Activated CD8-positive, alpha-beta T cell treated with anti-CD3 and anti-CD28 coated beads for 36 hours (primary cell): ENCODE data around the gene CD81. TPM values are rescaled to one million over a fixed set of nuclear protein-coding genes. Genes with fewer than 3 reads are reported as not detected.

ENCODE experiments used
- ATAC-seq: fragments of 200-7000 bp; cut with Tn5 transposase; one replicate; pipeline ENCODE4 v1.10.0; 2021; ENCODE audit warnings: mild to moderate bottlenecking, moderate library complexity
- CTCF ChIA-PET: fragments of 350-600 bp; sonication (Branson Sonifier 250); formaldehyde crosslinking; loops from one replicate; lab custom pipeline; 2021; ENCODE audit warnings: antibody characterized with exemption; lab: Charles Lee
- POLR2A ChIA-PET: fragments of 350-600 bp; sonication (Branson Sonifier 250); formaldehyde crosslinking; loops from one replicate; lab custom pipeline; 2021; ENCODE audit warnings: antibody characterized with exemption; lab: Charles Lee
- DNase-seq: peaks from one replicate; pipeline ENCODE4 v3.0.0-alpha.2; 2020
- H3K27ac Mint-ChIP-seq: one replicate; pipeline ENCODE4 v1.8.0; 2021; ENCODE audit warnings: mild to moderate bottlenecking, mixed read lengths
- H3K27me3 Mint-ChIP-seq: one replicate; pipeline ENCODE4 v1.8.0; 2021; ENCODE audit warnings: mixed read lengths
- H3K36me3 Mint-ChIP-seq: one replicate; pipeline ENCODE4 v1.8.0; 2021; ENCODE audit warnings: low read depth, mixed read lengths
- H3K4me1 Mint-ChIP-seq: one replicate; pipeline ENCODE4 v1.8.0; 2021; ENCODE audit warnings: low read depth, mixed read lengths
- H3K4me3 Mint-ChIP-seq: one replicate; pipeline ENCODE4 v1.8.0; 2021; ENCODE audit warnings: mild to moderate bottlenecking, moderate library complexity, mixed read lengths
- H3K9me3 Mint-ChIP-seq: one replicate; pipeline ENCODE4 v1.8.0; 2021; ENCODE audit warnings: mixed read lengths
- intact Hi-C: fragments of 100-400 bp; cut with micrococcal nuclease; formaldehyde crosslinking; loops from one replicate; pipeline ENCODE4 v1.10.0; 2022
- total RNA-seq, 2 experiments: library from RNA; stranded (reverse); gene quantifications; one replicate each; pipeline ENCODE4 v1.2.3, GENCODE V29; 2021
- TF ChIP-seq, protein P1 (sequence below): fragments of 200-600 bp; IDR thresholded peaks from one replicate; pipeline ENCODE4 v1.8.0; 2022; ENCODE audit warnings: antibody characterized with exemption, mild to moderate bottlenecking

Gene CD81
- total RNA-seq, 2 experiments from 2014 or later = 133 to 138 TPM

DNA sequence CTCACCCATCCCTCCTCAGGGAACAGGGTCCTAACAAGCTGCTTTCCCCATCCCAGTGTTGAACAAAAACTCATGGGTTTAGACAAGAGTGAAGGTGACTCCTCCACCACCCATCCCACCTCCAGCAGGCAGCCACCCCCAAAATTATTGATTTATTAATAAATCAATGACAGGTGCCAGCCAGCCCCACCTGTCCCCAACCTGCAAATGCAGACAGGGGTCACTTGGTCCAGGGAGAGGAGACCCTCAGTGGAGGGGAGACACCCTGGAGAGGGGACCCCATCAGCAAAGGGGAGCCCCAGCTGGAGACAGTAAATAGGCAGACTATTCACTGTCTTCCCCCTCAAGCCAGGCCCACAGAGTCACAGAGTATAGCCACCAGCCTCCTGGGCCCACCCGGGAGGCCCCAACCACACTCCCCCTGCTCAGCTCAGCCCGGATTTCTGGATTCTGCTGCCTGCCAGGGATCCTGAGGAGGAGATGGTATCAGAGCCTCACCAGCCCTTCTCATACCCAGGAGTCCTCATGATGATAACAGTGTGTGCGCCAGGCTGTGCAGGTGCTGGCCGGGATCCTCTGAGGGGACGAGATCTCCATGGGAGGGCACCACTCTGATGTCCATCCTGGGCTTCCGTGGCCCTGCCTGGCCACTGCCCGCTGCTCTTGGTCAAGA, 8.8 kb upstream of the CD81 start:
- H3K27ac Mint-ChIP-seq = no peak overlapping the region
- TF ChIP-seq, protein P1, sequence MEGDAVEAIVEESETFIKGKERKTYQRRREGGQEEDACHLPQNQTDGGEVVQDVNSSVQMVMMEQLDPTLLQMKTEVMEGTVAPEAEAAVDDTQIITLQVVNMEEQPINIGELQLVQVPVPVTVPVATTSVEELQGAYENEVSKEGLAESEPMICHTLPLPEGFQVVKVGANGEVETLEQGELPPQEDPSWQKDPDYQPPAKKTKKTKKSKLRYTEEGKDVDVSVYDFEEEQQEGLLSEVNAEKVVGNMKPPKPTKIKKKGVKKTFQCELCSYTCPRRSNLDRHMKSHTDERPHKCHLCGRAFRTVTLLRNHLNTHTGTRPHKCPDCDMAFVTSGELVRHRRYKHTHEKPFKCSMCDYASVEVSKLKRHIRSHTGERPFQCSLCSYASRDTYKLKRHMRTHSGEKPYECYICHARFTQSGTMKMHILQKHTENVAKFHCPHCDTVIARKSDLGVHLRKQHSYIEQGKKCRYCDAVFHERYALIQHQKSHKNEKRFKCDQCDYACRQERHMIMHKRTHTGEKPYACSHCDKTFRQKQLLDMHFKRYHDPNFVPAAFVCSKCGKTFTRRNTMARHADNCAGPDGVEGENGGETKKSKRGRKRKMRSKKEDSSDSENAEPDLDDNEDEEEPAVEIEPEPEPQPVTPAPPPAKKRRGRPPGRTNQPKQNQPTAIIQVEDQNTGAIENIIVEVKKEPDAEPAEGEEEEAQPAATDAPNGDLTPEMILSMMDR = no peak
- ChIA-PET CTCF (no interaction called here), POLR2A (no interaction called here)
- no peaks in the 10 kb centered on the region for H3K27me3 Mint-ChIP-seq
- ATAC-seq (no peak), DNase-seq (no peak)
- no peaks in the 10 kb centered on the region for H3K4me1 Mint-ChIP-seq
- intact Hi-C loops = no loop called here
- no peaks in the 10 kb centered on the region for H3K9me3 Mint-ChIP-seq
- H3K36me3 Mint-ChIP-seq = no peaks in the 10 kb centered on the region
- no peak overlapping the region for H3K4me3 Mint-ChIP-seq

DNA sequence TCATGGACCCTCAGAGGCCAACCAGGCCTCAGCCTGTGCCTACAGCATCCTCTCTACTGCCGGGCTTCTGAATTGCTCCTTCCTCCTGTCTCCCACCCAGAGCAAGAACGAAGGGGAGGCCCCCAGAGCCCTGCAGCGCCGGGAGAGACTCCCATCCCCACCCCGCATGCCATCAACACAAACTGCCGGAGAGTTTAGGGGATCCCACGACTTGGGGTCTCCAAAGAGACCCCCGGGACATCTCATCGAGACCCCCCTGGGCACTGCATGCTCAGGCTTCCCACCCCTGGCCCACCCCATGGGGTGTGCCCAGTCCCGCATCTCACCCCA, 8.3 kb upstream of the CD81 start:
- H3K9me3 Mint-ChIP-seq = no peaks in the 10 kb centered on the region
- H3K27ac Mint-ChIP-seq = no peak overlapping the region
- no peaks in the 10 kb centered on the region for H3K4me1 Mint-ChIP-seq
- TF ChIP-seq, protein P1 = no peak
- no peak overlapping the region for H3K4me3 Mint-ChIP-seq
- DNase-seq = no peak
- CTCF ChIA-PET = no interaction called here
- intact Hi-C loops = no loop called here
- no peaks in the 10 kb centered on the region for H3K36me3 Mint-ChIP-seq
- POLR2A ChIA-PET = no interaction called here
- ATAC-seq = no peak
- H3K27me3 Mint-ChIP-seq = no peaks in the 10 kb centered on the region

GRCh38 chr11:2369320-2369719, 7.8 kb upstream of the CD81 start:
- no peak for DNase-seq
- ChIA-PET POLR2A (no interaction called here), CTCF (no interaction called here)
- no peak overlapping the region for H3K4me3 Mint-ChIP-seq
- no peaks in the 10 kb centered on the region for H3K27me3 Mint-ChIP-seq
- H3K9me3 Mint-ChIP-seq = no peaks in the 10 kb centered on the region
- no peaks in the 10 kb centered on the region for H3K36me3 Mint-ChIP-seq
- ATAC-seq = no peak
- intact Hi-C loops = no loop called here
- TF ChIP-seq, protein P1 = no peak
- no peak overlapping the region for H3K27ac Mint-ChIP-seq
- no peaks in the 10 kb centered on the region for H3K4me1 Mint-ChIP-seq

DNA sequence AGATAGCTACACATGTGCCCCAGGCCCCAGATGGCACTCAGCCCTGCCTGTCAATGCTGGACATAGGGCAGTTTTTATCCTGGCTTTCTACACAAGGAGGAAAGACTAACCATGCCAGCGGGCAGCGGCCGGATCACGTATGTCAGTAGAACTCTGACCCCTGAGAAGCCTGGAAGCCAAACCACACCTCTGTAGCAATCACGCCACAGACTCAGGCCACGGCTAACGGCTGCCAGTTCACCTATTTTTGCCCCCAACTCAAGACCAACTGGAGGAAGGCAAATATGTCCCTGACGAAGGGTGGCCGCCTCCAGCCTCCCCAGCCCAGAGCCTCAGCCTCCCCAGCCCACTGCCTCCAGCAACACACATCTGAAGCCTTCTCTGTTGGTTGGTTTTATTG, 7.2 kb upstream of the CD81 start:
- Mint-ChIP-seq H3K4me3 (no peak overlapping the region), H3K27ac (no peak overlapping the region), H3K4me1 (no peaks in the 10 kb centered on the region), H3K36me3 (no peaks in the 10 kb centered on the region), H3K27me3 (no peaks in the 10 kb centered on the region), H3K9me3 (no peaks in the 10 kb centered on the region)
- ChIA-PET CTCF (no interaction called here), POLR2A (no interaction called here)
- intact Hi-C loops = no loop called here
- DNase-seq (no peak), ATAC-seq (no peak)
- TF ChIP-seq, protein P1 = no peak

DNA sequence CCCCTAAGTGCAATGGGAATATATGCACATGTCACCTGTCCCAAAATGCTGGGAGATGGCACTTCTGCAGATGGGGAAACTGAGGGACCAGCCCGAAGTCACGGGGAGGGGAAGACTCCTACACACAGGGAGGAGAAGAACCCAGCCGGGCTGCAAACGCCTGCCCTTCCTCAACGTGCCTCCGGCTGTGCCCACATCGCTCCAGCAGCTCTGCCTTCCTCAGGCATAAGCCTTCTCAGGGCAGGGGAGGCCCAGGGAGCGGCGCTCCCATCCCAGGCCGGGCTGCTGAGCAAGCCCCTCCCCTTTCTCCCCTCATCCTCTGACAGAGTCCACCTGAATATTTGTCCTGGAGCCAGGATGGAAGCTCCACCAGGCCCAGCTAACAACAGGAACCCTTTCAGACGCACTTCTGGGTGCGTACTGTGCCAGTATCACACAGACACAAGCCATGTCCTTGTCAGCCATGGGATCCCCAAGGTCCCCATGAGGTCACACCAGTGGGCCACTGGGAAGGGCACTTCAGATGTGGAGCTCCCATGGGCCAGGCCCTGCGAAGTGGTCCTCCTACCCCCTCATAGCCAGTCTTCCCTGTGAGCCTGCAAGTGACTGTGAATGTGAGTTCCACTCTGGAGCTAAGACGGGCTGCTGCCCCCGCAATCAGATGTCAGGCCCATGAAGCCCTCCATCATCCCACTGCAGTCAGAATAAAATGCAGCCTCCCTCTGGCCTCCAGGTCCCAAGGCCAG, 2.5 kb upstream of the CD81 start:
- no peak for DNase-seq
- Mint-ChIP-seq H3K36me3 (peaks cover 3% of the 10 kb centered on the region), H3K27me3 (no peaks in the 10 kb centered on the region), H3K4me3 (no peak overlapping the region), H3K9me3 (no peaks in the 10 kb centered on the region), H3K4me1 (peaks cover 9% of the 10 kb centered on the region), H3K27ac (no peak overlapping the region)
- ChIA-PET POLR2A (no interaction called here), CTCF (interaction anchor here (0.6 to 3.7 kb wide), 2 partner anchors 45 to 69 kb away, joined by 3 to 15 read pairs; no protein-coding TSS in a partner anchor)
- no peak for ATAC-seq
- intact Hi-C loops = no loop called here
- TF ChIP-seq, protein P1 = no peak
